ENCODE measurements around the gene FN1. TPM values are rescaled to one million over a fixed set of nuclear protein-coding genes. Genes with fewer than 3 reads are reported as not detected.

Gene FN1
- total RNA-seq, 1 donor from 2014 or later = not detected

GRCh38 chr2:215376103-215376780 is 59.6 kb downstream of the FN1 start:
- TF ChIP-seq, protein P1, sequence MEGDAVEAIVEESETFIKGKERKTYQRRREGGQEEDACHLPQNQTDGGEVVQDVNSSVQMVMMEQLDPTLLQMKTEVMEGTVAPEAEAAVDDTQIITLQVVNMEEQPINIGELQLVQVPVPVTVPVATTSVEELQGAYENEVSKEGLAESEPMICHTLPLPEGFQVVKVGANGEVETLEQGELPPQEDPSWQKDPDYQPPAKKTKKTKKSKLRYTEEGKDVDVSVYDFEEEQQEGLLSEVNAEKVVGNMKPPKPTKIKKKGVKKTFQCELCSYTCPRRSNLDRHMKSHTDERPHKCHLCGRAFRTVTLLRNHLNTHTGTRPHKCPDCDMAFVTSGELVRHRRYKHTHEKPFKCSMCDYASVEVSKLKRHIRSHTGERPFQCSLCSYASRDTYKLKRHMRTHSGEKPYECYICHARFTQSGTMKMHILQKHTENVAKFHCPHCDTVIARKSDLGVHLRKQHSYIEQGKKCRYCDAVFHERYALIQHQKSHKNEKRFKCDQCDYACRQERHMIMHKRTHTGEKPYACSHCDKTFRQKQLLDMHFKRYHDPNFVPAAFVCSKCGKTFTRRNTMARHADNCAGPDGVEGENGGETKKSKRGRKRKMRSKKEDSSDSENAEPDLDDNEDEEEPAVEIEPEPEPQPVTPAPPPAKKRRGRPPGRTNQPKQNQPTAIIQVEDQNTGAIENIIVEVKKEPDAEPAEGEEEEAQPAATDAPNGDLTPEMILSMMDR (IDR thresholded peaks at IDR 0.05) = no peak
- Mint-ChIP-seq H3K9me3 (peaks cover 8% of the 10 kb centered on the region), H3K4me1 (no peaks in the 10 kb centered on the region), H3K27me3 (no peaks in the 10 kb centered on the region), H3K27ac (no peak overlapping the region), H3K36me3 (ENCODE audit: low read depth) (peaks cover 10% of the 10 kb centered on the region), H3K4me3 (no peak overlapping the region)
- intact Hi-C loops (cut with micrococcal nuclease) = no loop called here
- CTCF ChIA-PET = no interaction called here
- ATAC-seq (ENCODE audit: low read depth) = no peak
- DNase-seq = no peak
- POLR2A ChIA-PET = no interaction called here

GRCh38 chr2:215375467-215375830 is 60.4 kb downstream of the FN1 start:
- TF ChIP-seq, protein P1 (IDR thresholded peaks at IDR 0.05) = no peak
- H3K27me3 Mint-ChIP-seq = no peaks in the 10 kb centered on the region
- CTCF ChIA-PET = no interaction called here
- H3K9me3 Mint-ChIP-seq = peaks cover 8% of the 10 kb centered on the region
- no peaks in the 10 kb centered on the region for H3K4me1 Mint-ChIP-seq
- POLR2A ChIA-PET = no interaction called here
- no peak for ATAC-seq (ENCODE audit: low read depth)
- H3K36me3 Mint-ChIP-seq (ENCODE audit: low read depth) = peaks cover 10% of the 10 kb centered on the region
- no peak overlapping the region for H3K27ac Mint-ChIP-seq
- intact Hi-C loops (cut with micrococcal nuclease) = no loop called here
- no peak overlapping the region for H3K4me3 Mint-ChIP-seq
- DNase-seq = no peak

DNA sequence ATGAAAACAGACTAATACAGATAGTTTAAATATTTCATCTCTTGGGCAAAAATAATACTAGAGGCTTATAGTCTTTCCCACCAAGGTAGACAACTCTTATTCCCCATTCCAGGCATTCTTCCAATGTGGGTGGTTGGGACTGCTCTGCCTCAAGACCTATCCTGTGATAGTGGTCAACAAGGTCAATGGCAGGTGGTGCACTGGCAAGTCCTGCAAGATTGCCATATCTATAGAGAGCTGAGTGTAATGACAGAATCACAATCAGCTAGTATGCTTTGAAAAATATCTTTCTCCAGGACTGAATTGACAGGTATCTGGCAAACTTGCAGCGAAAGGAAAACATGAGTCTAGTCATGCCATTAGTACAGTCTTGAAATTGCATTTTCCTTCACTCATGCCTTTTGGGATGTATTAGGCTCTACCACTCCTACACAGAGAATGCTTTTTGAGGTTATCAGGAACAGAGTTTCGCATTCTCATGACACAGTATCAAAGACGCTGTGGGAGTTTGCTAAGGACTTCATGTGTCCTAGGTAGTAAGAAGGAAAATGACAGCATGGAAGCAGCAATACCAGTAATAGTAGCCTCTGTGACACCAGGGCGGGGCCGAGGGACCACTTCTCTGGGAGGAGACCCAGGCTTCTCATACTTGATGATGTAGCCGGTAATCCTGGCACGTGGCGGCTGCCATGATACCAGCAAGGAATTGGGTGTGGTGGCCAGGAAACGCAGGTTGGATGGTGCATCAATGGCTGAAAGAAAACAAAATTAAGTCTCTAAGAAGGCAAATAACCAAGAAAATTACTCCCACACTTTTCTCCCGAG is 61.0 kb downstream of the FN1 start:
- H3K27me3 Mint-ChIP-seq = no peaks in the 10 kb centered on the region
- H3K27ac Mint-ChIP-seq = no peak overlapping the region
- intact Hi-C loops (cut with micrococcal nuclease) = no loop called here
- ATAC-seq (ENCODE audit: low read depth) (no peak), DNase-seq (no peak)
- H3K36me3 Mint-ChIP-seq (ENCODE audit: low read depth) = peaks cover 10% of the 10 kb centered on the region
- H3K9me3 Mint-ChIP-seq = peaks cover 8% of the 10 kb centered on the region
- ChIA-PET POLR2A (no interaction called here), CTCF (no interaction called here)
- TF ChIP-seq, protein P1 (IDR thresholded peaks at IDR 0.05) = no peak
- no peaks in the 10 kb centered on the region for H3K4me1 Mint-ChIP-seq
- no peak overlapping the region for H3K4me3 Mint-ChIP-seq

DNA sequence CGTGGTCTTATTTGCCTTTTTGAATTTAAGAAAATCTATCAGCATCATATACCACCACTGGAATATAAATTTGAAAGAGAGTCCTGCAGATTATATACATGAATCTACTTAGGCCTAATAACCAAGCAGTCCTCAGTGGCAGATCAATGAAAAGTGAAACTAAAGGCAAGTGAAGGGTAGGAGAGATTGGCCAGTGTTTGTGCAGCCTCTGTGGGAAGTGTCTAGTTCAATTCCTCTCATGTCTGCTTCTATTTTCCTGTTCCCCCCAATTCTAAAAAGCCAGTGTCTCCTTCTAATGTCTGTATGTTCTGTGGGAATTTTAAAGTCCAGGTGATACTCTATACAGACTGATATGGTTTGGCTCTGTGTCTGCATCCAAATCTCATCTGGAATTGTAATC is 61.9 kb downstream of the FN1 start:
- Mint-ChIP-seq H3K9me3 (peaks cover 8% of the 10 kb centered on the region), H3K27me3 (no peaks in the 10 kb centered on the region), H3K4me3 (no peak overlapping the region), H3K4me1 (no peaks in the 10 kb centered on the region), H3K36me3 (ENCODE audit: low read depth) (peaks cover 10% of the 10 kb centered on the region), H3K27ac (no peak overlapping the region)
- intact Hi-C loops (cut with micrococcal nuclease) = no loop called here
- ChIA-PET CTCF (no interaction called here), POLR2A (no interaction called here)
- TF ChIP-seq, protein P1 (IDR thresholded peaks at IDR 0.05) = no peak
- DNase-seq (no peak), ATAC-seq (ENCODE audit: low read depth) (no peak)

GRCh38 chr2:215372968-215373649 is 62.8 kb downstream of the FN1 start:
- no peaks in the 10 kb centered on the region for H3K4me1 Mint-ChIP-seq
- H3K27me3 Mint-ChIP-seq = no peaks in the 10 kb centered on the region
- no peak overlapping the region for H3K27ac Mint-ChIP-seq
- peaks cover 10% of the 10 kb centered on the region for H3K36me3 Mint-ChIP-seq (ENCODE audit: low read depth)
- ATAC-seq (ENCODE audit: low read depth) (no peak), DNase-seq (no peak)
- TF ChIP-seq, protein P1 (IDR thresholded peaks at IDR 0.05) = no peak
- intact Hi-C loops (cut with micrococcal nuclease) = no loop called here
- ChIA-PET CTCF (no interaction called here), POLR2A (no interaction called here)
- H3K4me3 Mint-ChIP-seq = no peak overlapping the region
- peaks cover 8% of the 10 kb centered on the region for H3K9me3 Mint-ChIP-seq
